DOHH2 (cell line): ENCODE data around the gene ZMYM2.

ENCODE experiments used
- H3F3A ChIP-seq: fragments of 200-600 bp; sonication (generic), shearing (Covaris generic); 2 replicates; pipeline ENCODE4 v1.6.0; 2016; ENCODE audit warnings: antibody characterized with exemption, mild to moderate bottlenecking; ENCODE audit not compliant: control insufficient read depth, insufficient read depth
- H3K27ac ChIP-seq: fragments of 200-600 bp; sonication (generic); 2 replicates; pipeline ENCODE4 v1.5.1; 2014; ENCODE audit warnings: low read depth, mild to moderate bottlenecking, low read length, moderate library complexity
- H3K27me3 ChIP-seq: fragments of 200-600 bp; sonication (generic); 2 replicates; pipeline ENCODE4 v1.6.1; 2014; ENCODE audit warnings: mild to moderate bottlenecking, low read length, mixed read lengths; ENCODE audit not compliant: control insufficient read depth
- H3K36me3 ChIP-seq: fragments of 200-600 bp; sonication (generic); 2 replicates; pipeline ENCODE4 v1.6.1; 2014; ENCODE audit warnings: mild to moderate bottlenecking, low read length, moderate library complexity, mixed read lengths; ENCODE audit not compliant: control insufficient read depth
- H3K4me1 ChIP-seq: fragments of 200-600 bp; sonication (generic); 2 replicates; pipeline ENCODE4 v1.6.1; 2014; ENCODE audit warnings: mild to moderate bottlenecking, low read length, mixed read lengths; ENCODE audit not compliant: control insufficient read depth
- H3K4me2 ChIP-seq: fragments of 200-600 bp; sonication (generic); 2 replicates; pipeline ENCODE4 v1.6.0; 2014; ENCODE audit warnings: mild to moderate bottlenecking, low read length, moderate library complexity
- H3K4me3 ChIP-seq: fragments of 200-600 bp; sonication (generic); 2 replicates; pipeline ENCODE4 v1.5.1; 2014; ENCODE audit warnings: mild to moderate bottlenecking, low read length, mixed read lengths
- H3K79me2 ChIP-seq: fragments of 200-600 bp; sonication (generic); 2 replicates; pipeline ENCODE4 v1.6.1; 2014; ENCODE audit warnings: mild to moderate bottlenecking, low read length, mixed read lengths; ENCODE audit not compliant: control insufficient read depth
- H3K9me2 ChIP-seq: fragments of 200-600 bp; sonication (generic); replicated peaks from 2 replicates; pipeline ENCODE4 v1.6.1; 2014; ENCODE audit warnings: mild to moderate bottlenecking, low read length, mixed read lengths; ENCODE audit not compliant: control insufficient read depth
- H3K9me3 ChIP-seq: fragments of 200-600 bp; sonication (generic); 2 replicates; pipeline ENCODE4 v1.6.1; 2014; ENCODE audit warnings: antibody characterized with exemption, low read length, mixed read lengths; ENCODE audit not compliant: control insufficient read depth, insufficient read depth
- H4K20me1 ChIP-seq: fragments of 200-600 bp; sonication (generic); 2 replicates; pipeline ENCODE4 v1.6.0; 2014; ENCODE audit warnings: low read depth, mild to moderate bottlenecking, antibody characterized with exemption, low read length, moderate library complexity; ENCODE audit not compliant: control insufficient read depth, insufficient read depth
- CTCF ChIP-seq: fragments of 200-600 bp; sonication (generic); IDR thresholded peaks from one replicate; pipeline ENCODE4 v1.5.1; 2014; ENCODE audit warnings: antibody characterized with exemption, mild to moderate bottlenecking, low read depth, low read length; ENCODE audit not compliant: poor library complexity, severe bottlenecking
- EZH2phosphoT487 ChIP-seq: fragments of 200-600 bp; sonication (generic); IDR thresholded peaks from 2 replicates; pipeline ENCODE4 v1.6.1; 2017; ENCODE audit warnings: borderline replicate concordance, mild to moderate bottlenecking, antibody characterized with exemption, low read length, moderate library complexity, mixed read lengths

The ZMYM2 gene

GRCh38 chr13:19959831-19960652 is 1.5 kb downstream of the ZMYM2 start:
- H3K4me3 ChIP-seq = peak overlapping the region; percentile 98
- TF ChIP-seq CTCF (peak; percentile 76), EZH2phosphoT487 (no peak)
- no peaks in the 10 kb centered on the region for H3K9me3 ChIP-seq
- H3F3A ChIP-seq = peaks cover 8% of the 10 kb centered on the region; the same call in 1 of the 2 replicates
- H4K20me1 ChIP-seq = peaks cover 9% of the 10 kb centered on the region; the same call in 1 of the 2 replicates
- peak overlapping the region; percentile 73 for H3K27ac ChIP-seq
- H3K9me2 ChIP-seq = no peaks in the 10 kb centered on the region
- H3K79me2 ChIP-seq = peaks cover 51% of the 10 kb centered on the region
- H3K4me2 ChIP-seq = peak overlapping the region; percentile 81
- peaks cover 37% of the 10 kb centered on the region for H3K4me1 ChIP-seq
- H3K27me3 ChIP-seq = peaks cover 8% of the 10 kb centered on the region
- H3K36me3 ChIP-seq = peaks cover 38% of the 10 kb centered on the region

- H3F3A ChIP-seq = peaks cover 8% of the 10 kb centered on the region; the same call in 1 of the 2 replicates
- peaks cover 55% of the 10 kb centered on the region for H3K79me2 ChIP-seq
- no peaks in the 10 kb centered on the region for H3K9me2 ChIP-seq
- H3K4me3 ChIP-seq = peak overlapping the region; percentile 98
- H3K27me3 ChIP-seq = peaks cover 8% of the 10 kb centered on the region
- no peaks in the 10 kb centered on the region for H3K9me3 ChIP-seq
- peaks cover 42% of the 10 kb centered on the region for H3K36me3 ChIP-seq
- TF ChIP-seq CTCF (no peak), EZH2phosphoT487 (no peak)
- peaks cover 9% of the 10 kb centered on the region; the same call in 1 of the 2 replicates for H4K20me1 ChIP-seq
- H3K27ac ChIP-seq = no peak overlapping the region
- H3K4me1 ChIP-seq = peaks cover 37% of the 10 kb centered on the region
- H3K4me2 ChIP-seq = peak overlapping the region; percentile 81
Measured at GRCh38 chr13:19960653-19960976, 2.1 kb downstream of the ZMYM2 start.

- peaks cover 2% of the 10 kb centered on the region; the same call in 1 of the 2 replicates for H3K27me3 ChIP-seq
- peak overlapping the region; percentile 81 for H3K4me2 ChIP-seq
- H3K4me1 ChIP-seq = peaks cover 37% of the 10 kb centered on the region
- peaks cover 60% of the 10 kb centered on the region for H3K79me2 ChIP-seq
- H3K9me3 ChIP-seq = no peaks in the 10 kb centered on the region
- peaks cover 9% of the 10 kb centered on the region; the same call in 1 of the 2 replicates for H4K20me1 ChIP-seq
- H3K27ac ChIP-seq = no peak overlapping the region
- H3K4me3 ChIP-seq = 0 out of 2 replicates have a peak overlapping the region, but pooled peaks have one; percentile 14
- peaks cover 6% of the 10 kb centered on the region; the same call in 1 of the 2 replicates for H3F3A ChIP-seq
- H3K36me3 ChIP-seq = peaks cover 45% of the 10 kb centered on the region
- TF ChIP-seq CTCF (no peak), EZH2phosphoT487 (no peak)
- no peaks in the 10 kb centered on the region for H3K9me2 ChIP-seq
Measured at GRCh38 chr13:19961489-19961888, 3.0 kb downstream of the ZMYM2 start.
